Measurements from ENCODE around the gene PPL.
A peak's percentile ranks its signal among the peaks of the same experiment; 100 is the strongest.

Gene PPL

GRCh38 chr16:4947722-4948503 is 11.0 kb upstream of the PPL start:
- Histone ChIP-seq H4K20me1 (ENCODE audit: insufficient read depth) (no peaks in the 10 kb centered on the region), H3K36me3 (ENCODE audit: insufficient read depth) (no peaks in the 10 kb centered on the region), H3K79me2 (ENCODE audit: insufficient read depth, low read depth) (no peaks in the 10 kb centered on the region), H3K27me3 (ENCODE audit: insufficient read depth, low read depth) (no peaks in the 10 kb centered on the region), H3K4me2 (no peak overlapping the region), H3K27ac (no peak overlapping the region), H2AFZ (ENCODE audit: low read depth) (no peak overlapping the region), H3K4me1 (ENCODE audit: low read depth, poor library complexity, severe bottlenecking) (peaks cover 22% of the 10 kb centered on the region), H3K4me3 (IDR thresholded peaks at IDR 0.05; ENCODE audit: insufficient read depth, low read depth, low read length) (no peak overlapping the region), H3K9ac (no peak overlapping the region)
- no peak for TF ChIP-seq CTCF (conservative IDR thresholded peaks at IDR 0.05; ENCODE audit: low read depth, low read length)

GRCh38 chr16:4946917-4947316 is 10.0 kb upstream of the PPL start:
- peaks cover 32% of the 10 kb centered on the region for H3K4me1 ChIP-seq (ENCODE audit: low read depth, poor library complexity, severe bottlenecking)

GRCh38 chr16:4945560-4946502 is 8.9 kb upstream of the PPL start:
- Histone ChIP-seq H3K27ac (no peak overlapping the region), H3K36me3 (ENCODE audit: insufficient read depth) (no peaks in the 10 kb centered on the region), H2AFZ (ENCODE audit: low read depth) (no peak overlapping the region), H3K79me2 (ENCODE audit: insufficient read depth, low read depth) (no peaks in the 10 kb centered on the region), H3K4me1 (ENCODE audit: low read depth, poor library complexity, severe bottlenecking) (peaks cover 43% of the 10 kb centered on the region), H3K4me3 (IDR thresholded peaks at IDR 0.05; ENCODE audit: insufficient read depth, low read depth, low read length) (no peak overlapping the region), H3K4me2 (no peak overlapping the region), H3K9ac (no peak overlapping the region), H4K20me1 (ENCODE audit: insufficient read depth) (no peaks in the 10 kb centered on the region), H3K27me3 (ENCODE audit: insufficient read depth, low read depth) (no peaks in the 10 kb centered on the region)
- no peak for TF ChIP-seq CTCF (conservative IDR thresholded peaks at IDR 0.05; ENCODE audit: low read depth, low read length)

More at GRCh38 chr16:4946917-4947316, 10.0 kb upstream of the PPL start:
- H3K36me3 ChIP-seq (ENCODE audit: insufficient read depth), result no peaks in the 10 kb centered on the region
- no peaks in the 10 kb centered on the region for H3K27me3 ChIP-seq (ENCODE audit: insufficient read depth, low read depth)
- H2AFZ ChIP-seq (ENCODE audit: low read depth), result no peak overlapping the region
- no peak overlapping the region for H3K4me3 ChIP-seq (IDR thresholded peaks at IDR 0.05; ENCODE audit: insufficient read depth, low read depth, low read length)
- H3K79me2 ChIP-seq (ENCODE audit: insufficient read depth, low read depth), result no peaks in the 10 kb centered on the region
- H3K27ac ChIP-seq, result no peak overlapping the region
- H4K20me1 ChIP-seq (ENCODE audit: insufficient read depth), result no peaks in the 10 kb centered on the region
- no peak for TF ChIP-seq CTCF (conservative IDR thresholded peaks at IDR 0.05; ENCODE audit: low read depth, low read length)
- no peak overlapping the region for H3K9ac ChIP-seq
- no peak overlapping the region for H3K4me2 ChIP-seq

- Histone ChIP-seq H3K4me1 (ENCODE audit: low read depth, poor library complexity, severe bottlenecking) (peaks cover 51% of the 10 kb centered on the region), H3K79me2 (ENCODE audit: insufficient read depth, low read depth) (no peaks in the 10 kb centered on the region), H3K9ac (no peak overlapping the region), H4K20me1 (ENCODE audit: insufficient read depth) (no peaks in the 10 kb centered on the region), H2AFZ (ENCODE audit: low read depth) (no peak overlapping the region), H3K36me3 (ENCODE audit: insufficient read depth) (no peaks in the 10 kb centered on the region), H3K27ac (no peak overlapping the region; the same call in 1 of the 2 replicates), H3K4me3 (IDR thresholded peaks at IDR 0.05; ENCODE audit: insufficient read depth, low read depth, low read length) (no peak overlapping the region), H3K4me2 (peak overlapping the region; percentile 10; the same call in 1 of the 2 replicates), H3K27me3 (ENCODE audit: insufficient read depth, low read depth) (no peaks in the 10 kb centered on the region)
- no peak for TF ChIP-seq CTCF (conservative IDR thresholded peaks at IDR 0.05; ENCODE audit: low read depth, low read length)
Observed at GRCh38 chr16:4944333-4945281, 7.7 kb upstream of the PPL start.

Data from KMS-11 (cell line).